NCI-H187 treated with DMSO at 0.1 percent for 48 hours (cell line): Measurements from ENCODE around the gene RIN2.
"Not testable (repeated sequence)": the region's sequence is repeated elsewhere in the genome, so short reads cannot be mapped to it uniquely, and the experiment has no call there.

ENCODE experiments used
- DNase-seq: peaks from one replicate; lab custom pipeline; 2025; lab: John Stamatoyannopoulos, UW

The RIN2 gene

GRCh38 chr20:19739351-19739750 lies 18.7 kb upstream of the RIN2 start:
- DNase-seq, result no peak

- no peak for DNase-seq
Observed at GRCh38 chr20:19740512-19740911, 17.5 kb upstream of the RIN2 start.

GRCh38 chr20:19741924-19742323 lies 16.1 kb upstream of the RIN2 start:
- DNase-seq, result no peak

GRCh38 chr20:19742974-19743639 lies 15.0 kb upstream of the RIN2 start:
- DNase-seq, result no peak

- no peak for DNase-seq
Observed at GRCh38 chr20:19743640-19743995, 14.4 kb upstream of the RIN2 start.

GRCh38 chr20:19745106-19745505 lies 13.0 kb upstream of the RIN2 start:
- DNase-seq, result no peak

GRCh38 chr20:19745584-19745983 lies 12.5 kb upstream of the RIN2 start:
- DNase-seq, result no peak

GRCh38 chr20:19746396-19746795 lies 11.7 kb upstream of the RIN2 start:
- no peak for DNase-seq

GRCh38 chr20:19747903-19748302 lies 10.2 kb upstream of the RIN2 start:
- no peak for DNase-seq

GRCh38 chr20:19748681-19749080 lies 9.4 kb upstream of the RIN2 start:
- no peak for DNase-seq

GRCh38 chr20:19749618-19750071 lies 8.4 kb upstream of the RIN2 start:
- DNase-seq, result no peak

GRCh38 chr20:19750101-19750606 lies 7.9 kb upstream of the RIN2 start:
- DNase-seq, result no peak

- DNase-seq, result no peak
Observed at GRCh38 chr20:19750907-19751636, 7.0 kb upstream of the RIN2 start.

GRCh38 chr20:19754201-19754600 lies 3.9 kb upstream of the RIN2 start:
- not testable (repeated sequence) for DNase-seq

GRCh38 chr20:19756761-19757486 lies 1.1 kb upstream of the RIN2 start:
- DNase-seq, result no peak

- no peak for DNase-seq
Observed at GRCh38 chr20:19757487-19758132, 448 bp upstream of the RIN2 start.

GRCh38 chr20:19758501-19759331 lies 658 bp downstream of the RIN2 start:
- DNase-seq, result no peak

GRCh38 chr20:19760371-19760721 lies 2.3 kb downstream of the RIN2 start:
- DNase-seq, result no peak

- DNase-seq, result no peak
Observed at GRCh38 chr20:19761326-19761725, 3.3 kb downstream of the RIN2 start.

GRCh38 chr20:19761841-19762240 lies 3.8 kb downstream of the RIN2 start:
- no peak for DNase-seq

GRCh38 chr20:19764207-19764606 lies 6.1 kb downstream of the RIN2 start:
- DNase-seq, result no peak

GRCh38 chr20:19765266-19765665 lies 7.2 kb downstream of the RIN2 start:
- DNase-seq, result no peak
